Measurements from ENCODE around the gene CHI3L1.
"Not testable (repeated sequence)": the region's sequence is repeated elsewhere in the genome, so short reads cannot be mapped to it uniquely, and the experiment has no call there.

CHI3L1 gene

GRCh38 chr1:203186446-203187303, at the start of gene CHI3L1:
CHI3L1 (minus strand) TSS chr1:203186704; CDS start chr1:203186623, 81 bp downstream.
- no peak for DNase-seq

GRCh38 chr1:203234901-203235300, 48.4 kb upstream of the CHI3L1 start:
- not testable (repeated sequence) for DNase-seq

GRCh38 chr1:203229471-203230135, 43.1 kb upstream of the CHI3L1 start, which contains the start of gene CHIT1:
CHIT1 (minus strand) TSS chr1:203229673; CDS start chr1:203229636, 37 bp downstream.
- no peak for DNase-seq

GRCh38 chr1:203228670-203229069, 42.2 kb upstream of the CHI3L1 start:
- no peak for DNase-seq

- no peak for DNase-seq
These were observed 41.0 kb upstream of the CHI3L1 start for GRCh38 chr1:203227371-203228083.

- DNase-seq, result no peak
These were observed 38.6 kb upstream of the CHI3L1 start for GRCh38 chr1:203225071-203225470.

GRCh38 chr1:203223012-203223775, 36.7 kb upstream of the CHI3L1 start:
- DNase-seq, result no peak

GRCh38 chr1:203219934-203220333, 33.4 kb upstream of the CHI3L1 start:
- no peak for DNase-seq

GRCh38 chr1:203219171-203219570, 32.7 kb upstream of the CHI3L1 start:
- no peak for DNase-seq

GRCh38 chr1:203217668-203218067, 31.2 kb upstream of the CHI3L1 start:
- DNase-seq, result no peak

- no peak for DNase-seq
These were observed 30.7 kb upstream of the CHI3L1 start for GRCh38 chr1:203217139-203217655.

GRCh38 chr1:203216274-203217138, 30.0 kb upstream of the CHI3L1 start:
- DNase-seq, result peak; percentile 44

GRCh38 chr1:203215573-203215972, 29.1 kb upstream of the CHI3L1 start:
- DNase-seq, result no peak

- no peak for DNase-seq
These were observed 28.4 kb upstream of the CHI3L1 start for GRCh38 chr1:203214871-203215270.

GRCh38 chr1:203213126-203213525, 26.6 kb upstream of the CHI3L1 start:
- DNase-seq, result no peak

- no peak for DNase-seq
These were observed 25.3 kb upstream of the CHI3L1 start for GRCh38 chr1:203211812-203212211.

- DNase-seq, result no peak
These were observed 24.5 kb upstream of the CHI3L1 start for GRCh38 chr1:203210988-203211387.

- DNase-seq, result no peak
These were observed 23.8 kb upstream of the CHI3L1 start for GRCh38 chr1:203210350-203210749.

- no peak for DNase-seq
These were observed 21.7 kb upstream of the CHI3L1 start for GRCh38 chr1:203208181-203208580.

GRCh38 chr1:203207751-203208150, 21.2 kb upstream of the CHI3L1 start:
- no peak for DNase-seq

GRCh38 chr1:203206129-203206687, 19.7 kb upstream of the CHI3L1 start:
- DNase-seq, result no peak

Measured in activated T-cell treated with anti-CD3 and anti-CD28 coated beads, Interleukin-2, amount 50 U/mL, for 1 hour (primary cell).